Activated naive CD4-positive, alpha-beta T cell treated with anti-CD3 and anti-CD28 coated beads, Interleukin-2, amount 10 ng/mL, durations not matched to agents 7 days and 5 days (primary cell): Measurements from ENCODE around the gene LAMB4.

Experiments used
- CTCF ChIA-PET: fragments of 350-600 bp; sonication (Branson Sonifier 250); formaldehyde crosslinking; loops from one replicate; lab custom pipeline; 2021; ENCODE audit warnings: antibody characterized with exemption; lab: Charles Lee
- DNase-seq: peaks from one replicate; pipeline ENCODE4 v3.0.0-alpha.2; 2020
- H3K27ac Mint-ChIP-seq: one replicate; pipeline ENCODE4 v1.8.0; 2021; ENCODE audit warnings: mild to moderate bottlenecking, moderate library complexity, mixed read lengths
- H3K27me3 Mint-ChIP-seq: one replicate; pipeline ENCODE4 v1.8.0; 2021; ENCODE audit warnings: mild to moderate bottlenecking, mixed read lengths
- H3K36me3 Mint-ChIP-seq: one replicate; pipeline ENCODE4 v1.8.0; 2021; ENCODE audit warnings: mixed read lengths
- H3K4me1 Mint-ChIP-seq: one replicate; pipeline ENCODE4 v1.8.0; 2021; ENCODE audit warnings: mixed read lengths
- H3K4me3 Mint-ChIP-seq: one replicate; pipeline ENCODE4 v1.8.0; 2021; ENCODE audit warnings: mild to moderate bottlenecking, moderate library complexity, mixed read lengths
- H3K9me3 Mint-ChIP-seq: one replicate; pipeline ENCODE4 v1.8.0; 2021; ENCODE audit warnings: mixed read lengths

Gene LAMB4

GRCh38 chr7:108007762-108008161 lies 122.4 kb downstream of the LAMB4 start:
- no peak overlapping the region for H3K27ac Mint-ChIP-seq
- H3K4me1 Mint-ChIP-seq: peaks cover 6% of the 10 kb centered on the region

GRCh38 chr7:108007261-108007660 lies 122.9 kb downstream of the LAMB4 start:
- CTCF ChIA-PET: no interaction called here
- Mint-ChIP-seq H3K9me3 (no peaks in the 10 kb centered on the region), H3K4me1 (peaks cover 8% of the 10 kb centered on the region)

More at GRCh38 chr7:108007762-108008161, 122.4 kb downstream of the LAMB4 start:
- DNase-seq: no peak
- H3K9me3 Mint-ChIP-seq: no peaks in the 10 kb centered on the region
- CTCF ChIA-PET: no interaction called here
- no peak overlapping the region for H3K4me3 Mint-ChIP-seq
- peaks cover 48% of the 10 kb centered on the region for H3K27me3 Mint-ChIP-seq
- no peaks in the 10 kb centered on the region for H3K36me3 Mint-ChIP-seq

GRCh38 chr7:108004220-108005142 lies 125.7 kb downstream of the LAMB4 start:
- no peaks in the 10 kb centered on the region for H3K36me3 Mint-ChIP-seq
- H3K4me1 Mint-ChIP-seq: peaks cover 18% of the 10 kb centered on the region
- peaks cover 76% of the 10 kb centered on the region for H3K27me3 Mint-ChIP-seq
- H3K4me3 Mint-ChIP-seq: no peak overlapping the region
- no peaks in the 10 kb centered on the region for H3K9me3 Mint-ChIP-seq
- no peak overlapping the region for H3K27ac Mint-ChIP-seq
- CTCF ChIA-PET: no interaction called here
- DNase-seq: no peak

More at GRCh38 chr7:108007261-108007660, 122.9 kb downstream of the LAMB4 start:
- Mint-ChIP-seq H3K4me3 (no peak overlapping the region), H3K36me3 (no peaks in the 10 kb centered on the region), H3K27me3 (peaks cover 53% of the 10 kb centered on the region), H3K27ac (no peak overlapping the region)
- no peak for DNase-seq

GRCh38 chr7:108003599-108003935 lies 126.6 kb downstream of the LAMB4 start:
- Mint-ChIP-seq H3K27me3 (peaks cover 77% of the 10 kb centered on the region), H3K36me3 (no peaks in the 10 kb centered on the region), H3K4me3 (peak overlapping the region; percentile 8), H3K9me3 (no peaks in the 10 kb centered on the region), H3K27ac (no peak overlapping the region), H3K4me1 (peaks cover 18% of the 10 kb centered on the region)
- no peak for DNase-seq
- CTCF ChIA-PET: interaction anchor here (0.5 kb wide), 1 partner anchor 127 kb away, joined by 3 read pairs; no protein-coding TSS in a partner anchor

- DNase-seq: peak; percentile 30
- CTCF ChIA-PET: interaction anchor here (0.5 kb wide), 1 partner anchor 127 kb away, joined by 3 read pairs; no protein-coding TSS in a partner anchor
- H3K36me3 Mint-ChIP-seq: no peaks in the 10 kb centered on the region
- peaks cover 79% of the 10 kb centered on the region for H3K27me3 Mint-ChIP-seq
- H3K4me3 Mint-ChIP-seq: peak within 1 kb of the TSS; percentile 56
- H3K9me3 Mint-ChIP-seq: no peaks in the 10 kb centered on the region
- no peak within 1 kb of the TSS for H3K27ac Mint-ChIP-seq
- H3K4me1 Mint-ChIP-seq: peaks cover 18% of the 10 kb centered on the region
Observed at GRCh38 chr7:108002726-108003598, 127.2 kb downstream of the LAMB4 start, which contains the start of gene LAMB1. Gene LAMB1 (minus strand): TSS chr7:108003161. CDS start chr7:108002885, 276 bp downstream.

- H3K27me3 Mint-ChIP-seq: peaks cover 83% of the 10 kb centered on the region
- CTCF ChIA-PET: no interaction called here
- no peaks in the 10 kb centered on the region for H3K9me3 Mint-ChIP-seq
- no peaks in the 10 kb centered on the region for H3K36me3 Mint-ChIP-seq
- no peak overlapping the region for H3K27ac Mint-ChIP-seq
- H3K4me1 Mint-ChIP-seq: peaks cover 18% of the 10 kb centered on the region
- DNase-seq: no peak
- H3K4me3 Mint-ChIP-seq: peak overlapping the region; percentile 56
Observed at GRCh38 chr7:108001764-108002725, 128.1 kb downstream of the LAMB4 start.

GRCh38 chr7:108000875-108001763 lies 129.0 kb downstream of the LAMB4 start:
- H3K27me3 Mint-ChIP-seq: peaks cover 75% of the 10 kb centered on the region
- peak overlapping the region; percentile 56 for H3K4me3 Mint-ChIP-seq
- H3K27ac Mint-ChIP-seq: no peak overlapping the region
- CTCF ChIA-PET: no interaction called here
- no peaks in the 10 kb centered on the region for H3K36me3 Mint-ChIP-seq
- H3K9me3 Mint-ChIP-seq: no peaks in the 10 kb centered on the region
- H3K4me1 Mint-ChIP-seq: peaks cover 18% of the 10 kb centered on the region
- DNase-seq: no peak

- Mint-ChIP-seq H3K4me1 (peaks cover 18% of the 10 kb centered on the region), H3K36me3 (no peaks in the 10 kb centered on the region), H3K27me3 (peaks cover 72% of the 10 kb centered on the region), H3K9me3 (no peaks in the 10 kb centered on the region), H3K4me3 (no peak overlapping the region), H3K27ac (no peak overlapping the region)
- CTCF ChIA-PET: no interaction called here
- DNase-seq: no peak
Observed at GRCh38 chr7:107999779-108000560, 130.2 kb downstream of the LAMB4 start.

- H3K4me3 Mint-ChIP-seq: no peak overlapping the region
- H3K9me3 Mint-ChIP-seq: no peaks in the 10 kb centered on the region
- no peaks in the 10 kb centered on the region for H3K36me3 Mint-ChIP-seq
- no peak for DNase-seq
- H3K27me3 Mint-ChIP-seq: peaks cover 61% of the 10 kb centered on the region
- peaks cover 15% of the 10 kb centered on the region for H3K4me1 Mint-ChIP-seq
- no peak overlapping the region for H3K27ac Mint-ChIP-seq
- CTCF ChIA-PET: no interaction called here
Observed at GRCh38 chr7:107998660-107999480, 131.3 kb downstream of the LAMB4 start.

GRCh38 chr7:107998150-107998549 lies 132.0 kb downstream of the LAMB4 start:
- Mint-ChIP-seq H3K36me3 (no peaks in the 10 kb centered on the region), H3K4me1 (peaks cover 15% of the 10 kb centered on the region), H3K4me3 (no peak overlapping the region), H3K27ac (no peak overlapping the region), H3K27me3 (peaks cover 54% of the 10 kb centered on the region), H3K9me3 (no peaks in the 10 kb centered on the region)
- CTCF ChIA-PET: no interaction called here
- no peak for DNase-seq

GRCh38 chr7:107996072-107996882 lies 133.9 kb downstream of the LAMB4 start:
- H3K4me3 Mint-ChIP-seq: no peak overlapping the region
- peaks cover 3% of the 10 kb centered on the region for H3K4me1 Mint-ChIP-seq
- DNase-seq: no peak
- H3K36me3 Mint-ChIP-seq: no peaks in the 10 kb centered on the region
- peaks cover 35% of the 10 kb centered on the region for H3K27me3 Mint-ChIP-seq
- H3K27ac Mint-ChIP-seq: no peak overlapping the region
- CTCF ChIA-PET: no interaction called here
- H3K9me3 Mint-ChIP-seq: no peaks in the 10 kb centered on the region
